ENCODE data around the gene GCH1. TPM values are rescaled to one million over a fixed set of nuclear protein-coding genes. Genes with fewer than 3 reads are reported as not detected.
A peak's percentile ranks its signal among the peaks of the same experiment; 100 is the strongest.
"Not testable (repeated sequence)": the region's sequence is repeated elsewhere in the genome, so short reads cannot be mapped to it uniquely, and the experiment has no call there.

The GCH1 gene
- total RNA-seq, 4 donors from 2014 or later, result 2.2 to 5.0 (median 3.7) TPM

- TF ChIP-seq, protein P1, sequence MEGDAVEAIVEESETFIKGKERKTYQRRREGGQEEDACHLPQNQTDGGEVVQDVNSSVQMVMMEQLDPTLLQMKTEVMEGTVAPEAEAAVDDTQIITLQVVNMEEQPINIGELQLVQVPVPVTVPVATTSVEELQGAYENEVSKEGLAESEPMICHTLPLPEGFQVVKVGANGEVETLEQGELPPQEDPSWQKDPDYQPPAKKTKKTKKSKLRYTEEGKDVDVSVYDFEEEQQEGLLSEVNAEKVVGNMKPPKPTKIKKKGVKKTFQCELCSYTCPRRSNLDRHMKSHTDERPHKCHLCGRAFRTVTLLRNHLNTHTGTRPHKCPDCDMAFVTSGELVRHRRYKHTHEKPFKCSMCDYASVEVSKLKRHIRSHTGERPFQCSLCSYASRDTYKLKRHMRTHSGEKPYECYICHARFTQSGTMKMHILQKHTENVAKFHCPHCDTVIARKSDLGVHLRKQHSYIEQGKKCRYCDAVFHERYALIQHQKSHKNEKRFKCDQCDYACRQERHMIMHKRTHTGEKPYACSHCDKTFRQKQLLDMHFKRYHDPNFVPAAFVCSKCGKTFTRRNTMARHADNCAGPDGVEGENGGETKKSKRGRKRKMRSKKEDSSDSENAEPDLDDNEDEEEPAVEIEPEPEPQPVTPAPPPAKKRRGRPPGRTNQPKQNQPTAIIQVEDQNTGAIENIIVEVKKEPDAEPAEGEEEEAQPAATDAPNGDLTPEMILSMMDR (IDR thresholded peaks at IDR 0.05), result peak; percentile 76 to 92 (median 90)
- TF ChIP-seq EP300 (IDR thresholded peaks at IDR 0.05), result no peak
- TF ChIP-seq POLR2AphosphoS5 (IDR thresholded peaks at IDR 0.05), result peak; percentile 40
- peaks cover 0 to 6% (median 3%) of the 10 kb centered on the region in 3 donors for H3K4me1 ChIP-seq
- 42 to 44% methylated on average over 7 to 20 of the region's 23 CpGs for WGBS, 2 donors (ENCODE audit: low coverage in 1 of 2)
Observed at GRCh38 chr14:54805445-54806322, 96.9 kb downstream of the GCH1 start.

DNA sequence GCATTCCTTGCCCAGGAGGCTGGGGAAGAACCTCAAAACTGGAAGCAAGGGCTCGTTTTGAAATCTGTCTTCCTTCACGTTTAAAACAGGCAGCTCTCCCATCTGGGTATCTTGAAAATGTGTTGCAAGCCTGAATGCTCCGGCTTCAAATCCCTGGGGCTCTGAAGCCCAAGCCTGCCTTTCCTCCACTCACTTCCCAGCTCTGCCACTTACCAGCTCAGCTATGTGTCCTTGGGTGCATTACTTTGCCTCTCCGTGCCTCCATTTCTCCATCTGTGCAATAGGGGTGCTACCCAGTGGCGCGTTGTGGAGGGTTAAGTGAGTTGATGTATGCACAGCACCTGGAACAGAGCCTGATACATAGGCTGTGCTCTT is 97.6 kb downstream of the GCH1 start:
- Histone ChIP-seq H3K27me3 (no peaks in the 10 kb centered on the region), H3K4me1 (peaks cover 0 to 6% (median 3%) of the 10 kb centered on the region in 3 donors), H3K4me3 (no peak overlapping the region), H3K9me3 (no peaks in the 10 kb centered on the region), H3K27ac (no peak overlapping the region), H3K36me3 (no peaks in the 10 kb centered on the region)
- TF ChIP-seq, protein P1 (IDR thresholded peaks at IDR 0.05), result no peak
- no peak for TF ChIP-seq POLR2A (IDR thresholded peaks at IDR 0.05)
- no peak for TF ChIP-seq EP300 (IDR thresholded peaks at IDR 0.05)
- no peak for TF ChIP-seq POLR2AphosphoS5 (IDR thresholded peaks at IDR 0.05)
- no peak for ATAC-seq
- 35 to 54% methylated on average over 2 to 4 of the region's 6 CpGs for WGBS, 2 donors (ENCODE audit: low coverage in 1 of 2)

More at GRCh38 chr14:54805445-54806322, 96.9 kb downstream of the GCH1 start:
- no peaks in the 10 kb centered on the region for H3K36me3 ChIP-seq
- H3K9me3 ChIP-seq, result no peaks in the 10 kb centered on the region
- H3K27ac ChIP-seq, result no peak overlapping the region
- H3K4me3 ChIP-seq, result peak overlapping the region in 1 of 2 donors; percentile 6
- ATAC-seq, result peak; percentile 90
- no peaks in the 10 kb centered on the region for H3K27me3 ChIP-seq

DNA sequence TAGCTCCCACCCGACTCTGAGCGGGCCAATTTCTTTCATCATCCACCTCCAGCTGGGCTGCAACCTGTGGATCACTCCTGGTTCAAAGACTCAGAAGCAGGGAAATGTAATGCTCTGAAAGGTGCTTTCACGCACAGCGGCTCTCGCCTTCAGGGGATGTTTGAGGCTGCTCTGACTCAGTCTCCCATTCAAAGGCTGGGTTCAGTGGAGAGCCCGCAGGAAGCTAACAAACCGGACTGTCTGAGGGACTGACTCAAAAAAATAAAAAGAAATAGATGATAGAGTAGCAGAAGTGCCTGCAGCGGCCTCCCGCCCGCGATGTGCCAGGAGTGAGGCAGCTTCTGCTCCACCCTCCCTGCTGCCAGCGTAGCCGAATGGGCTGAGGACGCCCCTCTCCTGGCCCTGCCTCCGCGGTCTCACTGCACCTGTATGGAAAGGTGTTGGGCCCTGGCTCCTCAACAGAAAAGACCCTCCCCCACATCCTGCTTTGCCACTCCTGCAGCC is 98.0 kb downstream of the GCH1 start:
- TF ChIP-seq POLR2A (IDR thresholded peaks at IDR 0.05) (no peak), POLR2AphosphoS5 (IDR thresholded peaks at IDR 0.05) (no peak)
- H3K27me3 ChIP-seq, result no peaks in the 10 kb centered on the region
- ATAC-seq, result no peak
- H3K36me3 ChIP-seq, result no peaks in the 10 kb centered on the region
- 68 to 100% methylated on average over 2 to 9 of the region's 16 CpGs for WGBS, 2 donors (ENCODE audit: low coverage in 1 of 2)
- no peaks in the 10 kb centered on the region for H3K9me3 ChIP-seq
- H3K4me1 ChIP-seq, result peaks cover 0 to 6% (median 3%) of the 10 kb centered on the region in 3 donors
- no peak overlapping the region for H3K4me3 ChIP-seq
- H3K27ac ChIP-seq, result no peak overlapping the region

DNA sequence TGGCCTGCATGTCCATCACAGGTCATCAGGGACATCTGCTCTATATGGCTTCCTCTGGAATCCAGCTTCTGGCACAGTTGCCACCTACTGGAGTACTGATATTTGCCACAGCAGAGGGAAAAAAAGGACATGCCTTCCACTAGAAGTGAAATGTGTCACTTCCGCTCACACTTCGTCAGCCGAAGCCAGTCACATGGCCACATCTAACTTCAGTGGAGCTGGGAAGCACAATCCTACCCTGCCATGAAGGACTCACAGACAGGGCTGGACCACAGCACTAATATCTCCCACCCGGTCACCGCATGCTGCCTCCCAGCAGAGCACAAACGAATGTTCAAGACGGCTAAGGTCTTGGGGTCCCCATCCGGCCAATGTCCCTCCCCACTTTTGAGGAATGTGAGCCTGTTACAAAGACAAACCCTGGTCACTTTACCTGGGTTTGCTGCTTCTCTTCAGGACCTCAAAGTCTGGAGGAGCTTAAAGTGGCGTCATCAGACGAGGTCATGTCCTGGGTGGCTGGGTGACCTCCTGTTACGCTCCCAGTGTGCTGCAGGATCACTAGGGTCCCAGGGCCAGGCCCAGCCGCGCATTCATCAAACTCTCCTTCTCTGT is 98.6 kb downstream of the GCH1 start:
- ATAC-seq, result no peak
- WGBS, 2 donors (ENCODE audit: low coverage in 1 of 2), result 82 to 87% methylated on average over 2 to 7 of the region's 13 CpGs
- Histone ChIP-seq H3K36me3 (no peaks in the 10 kb centered on the region), H3K27ac (no peak overlapping the region), H3K27me3 (no peaks in the 10 kb centered on the region), H3K4me3 (no peak overlapping the region), H3K4me1 (peaks cover 0 to 6% (median 3%) of the 10 kb centered on the region in 3 donors), H3K9me3 (no peaks in the 10 kb centered on the region)
- TF ChIP-seq POLR2AphosphoS5 (IDR thresholded peaks at IDR 0.05) (no peak), POLR2A (IDR thresholded peaks at IDR 0.05) (no peak), EP300 (IDR thresholded peaks at IDR 0.05) (no peak)
- TF ChIP-seq, protein P1 (IDR thresholded peaks at IDR 0.05), result no peak

DNA sequence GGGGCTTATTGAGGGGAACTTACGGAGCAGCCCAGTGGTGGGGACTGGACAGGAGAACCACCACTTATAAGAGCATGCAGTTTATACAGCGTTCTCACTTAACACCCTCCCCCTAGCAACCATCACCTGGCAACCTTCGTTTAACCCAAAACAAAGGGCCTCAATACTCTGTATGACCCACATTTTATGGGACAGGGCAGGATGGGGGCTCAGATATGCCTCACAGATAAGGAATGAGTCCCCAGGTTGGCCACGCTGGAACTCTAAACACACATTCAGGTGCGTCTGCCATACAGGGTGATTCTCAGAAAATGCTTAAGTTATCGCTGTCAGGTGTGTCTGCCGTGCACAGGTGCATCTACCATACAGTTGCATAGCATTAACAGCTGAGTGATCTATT is 99.2 kb downstream of the GCH1 start:
- Histone ChIP-seq H3K36me3 (no peaks in the 10 kb centered on the region), H3K4me3 (no peak overlapping the region), H3K27ac (no peak overlapping the region), H3K9me3 (no peaks in the 10 kb centered on the region), H3K27me3 (no peaks in the 10 kb centered on the region), H3K4me1 (peaks cover 0 to 6% (median 3%) of the 10 kb centered on the region in 3 donors)
- TF ChIP-seq, protein P1 (IDR thresholded peaks at IDR 0.05), result no peak
- TF ChIP-seq POLR2A (IDR thresholded peaks at IDR 0.05), result no peak
- 84 to 85% methylated on average over 5 to 6 of the region's 7 CpGs for WGBS, 2 donors (ENCODE audit: low coverage in 1 of 2)
- no peak for ATAC-seq

GRCh38 chr14:54801482-54801881 is 101.1 kb downstream of the GCH1 start:
- not testable (repeated sequence) for H3K36me3 ChIP-seq, H3K4me1 ChIP-seq, ATAC-seq, H3K27ac ChIP-seq, H3K9me3 ChIP-seq, H3K27me3 ChIP-seq, H3K4me3 ChIP-seq
- WGBS, 2 donors (ENCODE audit: low coverage in 1 of 2), result 95 to 100% methylated on average over 1 to 2 of the region's 2 CpGs

All from gastroesophageal sphincter (tissue), 4 donors.